Heart right ventricle (tissue), 16 donors: ENCODE measurements around the gene DOCK9. TPM values are rescaled to one million over a fixed set of nuclear protein-coding genes. Genes with fewer than 3 reads are reported as not detected.

Source experiments
- ATAC-seq, 8 donors: fragments of 200-7000 bp; cut with Tn5 transposase; one replicate each; pipeline ENCODE4 v1.9.1; 2020; ENCODE audit warnings: mild to moderate bottlenecking in 8 of 8, moderate library complexity in 8 of 8, moderate number of reproducible peaks in 1 of 8
- DNase-seq, 2 donors: peaks; one replicate each; pipeline ENCODE4 v3.0.0-alpha.2; 2020
- H3K27ac ChIP-seq, 10 donors: fragments of 200-600 bp; sonication (generic) in 2 of 10; one replicate each; pipeline versions ENCODE4 v1.5.0 to v1.8.0; 2020 to 2022; ENCODE audit warnings: mild to moderate bottlenecking in 3 of 10
- H3K27me3 ChIP-seq, 7 donors: fragments of 200-600 bp; one replicate each; pipeline ENCODE4 v1.8.0; 2021 to 2022; ENCODE audit warnings: mild to moderate bottlenecking in 2 of 7
- H3K36me3 ChIP-seq, 9 donors: fragments of 200-600 bp; sonication (generic) in 1 of 9; one replicate each; pipeline versions ENCODE4 v1.5.0 to v1.8.0; 2020 to 2022; ENCODE audit warnings: mild to moderate bottlenecking in 2 of 9
- H3K4me1 ChIP-seq, 9 donors: fragments of 200-600 bp; sonication (generic) in 1 of 9; one replicate each; pipeline versions ENCODE4 v1.5.0 to v1.8.0; 2020 to 2022; ENCODE audit warnings: mild to moderate bottlenecking in 4 of 9
- H3K4me3 ChIP-seq, 10 donors: fragments of 200-600 bp; sonication (generic) in 2 of 10; one replicate each; pipeline versions ENCODE4 v1.5.0 to v1.8.0; 2020 to 2022; ENCODE audit warnings: mild to moderate bottlenecking in 7 of 10, moderate library complexity in 2 of 10
- H3K9me3 ChIP-seq, 11 donors: fragments of 200-600 bp in 10 of 11; sonication (generic) in 2 of 11; one replicate each; pipeline versions ENCODE4 v1.5.0 to v1.8.0; 2013 to 2022; ENCODE audit warnings: mild to moderate bottlenecking in 2 of 11, control low read depth in 1 of 11, moderate library complexity in 1 of 11
- CTCF ChIP-seq, 9 donors: fragments of 200-600 bp; sonication (generic) in 2 of 9; IDR thresholded peaks; one replicate each; pipeline versions ENCODE4 v1.5.0 to v1.8.0; 2021 to 2022; ENCODE audit warnings: antibody characterized with exemption in 9 of 9, mild to moderate bottlenecking in 5 of 9, moderate library complexity in 1 of 9
- WGBS, 2 donors: extraction: QIAGEN DNeasy Blood & Tissue Kit; methylation state at CpG; one replicate each; pipeline ENCODE4 v1.1.7; 2013; ENCODE audit warnings: inconsistent platforms in 1 of 2; 5-methylcytosine and 5-hydroxymethylcytosine counted together
- intact Hi-C, 10 donors: fragments of 100-400 bp; cut with DNase I; formaldehyde crosslinking; loops; one replicate each; pipeline versions ENCODE4 v1.11.1 to v1.14.2; 2022
- polyA plus RNA-seq, 2 donors: library from polyadenylated mRNA; stranded (reverse); fragments of 200-250 nt; gene quantifications; one replicate each; pipeline ENCODE4 v1.2.3, GENCODE V29; 2013
- total RNA-seq, 10 donors: library from RNA; stranded (reverse); fragmentation: NEBNext Ultra II Directional in 3 of 10; extraction: Animal tissue kit (Norgen Biotek cat#: 25700) in 3 of 10; gene quantifications; one replicate each; pipeline versions ENCODE4 v1.2.1 to v1.2.4, GENCODE V29; 2021 to 2023
- donor health status: Arrhythmogenic right ventricular cardiomyopathy.
- donor health status: ischemic (EF 13 %, LVEDD 7.1; RV severe dilation, severe dysfunction).
- donor health status: healthy with polysubstance abuse.
- donor health status: DM: no; HTN: yes; CAD: no.
- donor health status: DM: no; HTN: no; CAD: no.
- donor health status: ischemic (EF 25% LVEDD 6.9; RV normal size, moderate dysfunction).
- donor health status: ischemic (EF 25% LVEDD 5.7; RV mildly dilated, moderate dysfunction).
- donor health status: healthy.
- donor health status: DM: yes; HTN: yes; CAD: no.
- donor health status: Ischemic cardiomyopathy.
- donor health status: ischemic (EF 35%, LVEDD 5.7; RV mildly dilated, moderate dysfunction).
- donor health status: nonischemic (EF 11% LVEDD 7.7; RV severe dilation, severe dysfunction).
- donor health status: DM: yes; HTN: yes; CAD: no.
- donor health status: PGD.
- donor health status: ischemic (EF 29% LVEDD 5.4; RV normal size, mild dysfunction).
- donor health status: nonischemic (EF 23%, LVEDD 6.1; RV moderate dilation, normal function).

DOCK9 gene
- total and polyA plus RNA-seq, 12 donors = 31.6 to 73.7 (median 43.4) TPM

DNA sequence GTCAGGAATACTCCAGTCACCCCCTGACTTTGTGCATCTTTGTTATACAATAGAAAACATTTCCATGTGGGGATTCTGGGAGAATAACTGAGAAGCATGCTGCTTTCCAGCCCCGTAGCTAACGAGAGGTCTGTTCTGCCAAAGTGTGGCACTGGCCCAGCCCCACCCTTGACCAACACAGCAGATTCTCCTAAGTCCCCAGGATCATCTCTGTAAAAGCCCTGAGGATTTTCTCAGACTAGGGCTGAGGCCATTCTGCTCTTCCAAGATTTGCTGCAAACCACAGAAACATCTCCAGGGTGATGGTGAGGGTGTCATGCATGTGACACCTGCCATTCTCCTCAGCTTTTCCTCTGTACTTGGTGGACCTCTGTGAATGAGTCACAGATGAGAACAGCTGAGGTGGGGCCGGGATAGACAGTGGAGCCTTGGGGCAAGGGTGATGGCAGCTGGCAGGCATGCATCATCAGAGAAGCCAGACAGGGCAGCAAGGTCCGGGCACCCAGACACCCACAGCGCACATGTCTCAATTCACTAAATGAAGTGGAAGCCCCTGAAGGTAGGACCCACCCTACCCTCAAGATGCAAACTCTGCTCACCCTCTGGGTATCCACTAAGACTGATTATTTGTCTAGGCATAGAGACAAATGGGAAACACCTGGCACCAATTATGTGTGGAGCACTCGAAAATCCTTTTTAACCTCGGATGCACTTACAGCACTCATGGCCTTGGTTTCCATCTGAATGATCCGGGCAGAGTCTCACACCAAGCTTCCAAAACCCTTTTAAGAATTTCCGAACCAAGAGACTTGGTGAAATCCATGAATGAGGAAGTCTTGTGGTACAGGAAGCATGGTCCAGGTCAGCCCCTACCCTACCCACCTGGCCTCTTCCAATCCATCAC is 20.1 kb upstream of the DOCK9 start:
- no peaks in the 10 kb centered on the region for H3K36me3 ChIP-seq
- ATAC-seq = peak in 4 of 8 donors; percentile 5 to 43 (median 10)
- peaks cover 6 to 60% (median 41%) of the 10 kb centered on the region in 9 donors for H3K4me1 ChIP-seq
- peak overlapping the region in 6 of 10 donors; percentile 12 to 80 (median 58) for H3K27ac ChIP-seq
- intact Hi-C loops = no loop called here
- H3K9me3 ChIP-seq = no peaks in the 10 kb centered on the region
- no peak overlapping the region for H3K4me3 ChIP-seq
- TF ChIP-seq CTCF (IDR thresholded peaks at IDR 0.05) = no peak
- no peaks in the 10 kb centered on the region for H3K27me3 ChIP-seq
- WGBS, 2 donors = 76 to 81% methylated on average over 9 of the region's 9 CpGs
- DNase-seq = no peak

GRCh38 chr13:98997011-98997730 is 19.3 kb upstream of the DOCK9 start:
- WGBS, 2 donors = 93 to 94% methylated on average over 11 of the region's 11 CpGs
- ATAC-seq = no peak

DNA sequence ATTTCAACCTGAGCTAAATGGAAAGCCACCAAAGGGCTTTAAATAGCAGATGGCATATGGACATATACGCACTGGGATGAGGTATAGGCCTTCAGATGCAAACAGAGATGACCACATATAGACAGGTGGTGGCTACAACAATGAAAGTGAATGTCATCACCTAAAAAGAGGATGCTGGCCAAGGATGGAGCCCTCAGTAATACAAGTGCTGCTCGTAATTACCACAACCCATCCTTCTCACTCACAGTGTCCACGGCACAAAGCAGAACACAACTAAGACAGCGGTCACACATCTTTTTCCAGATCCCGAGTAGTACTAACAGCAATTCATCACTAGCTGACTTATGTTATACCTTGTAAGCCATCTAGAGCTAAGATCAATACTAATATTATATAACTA is 18.2 kb upstream of the DOCK9 start:
- no peak for TF ChIP-seq CTCF (IDR thresholded peaks at IDR 0.05)
- H3K36me3 ChIP-seq = no peaks in the 10 kb centered on the region
- 96 to 98% methylated on average over 5 of the region's 5 CpGs for WGBS, 2 donors
- H3K9me3 ChIP-seq = no peaks in the 10 kb centered on the region
- H3K27ac ChIP-seq = no peak overlapping the region
- DNase-seq (no peak), ATAC-seq (no peak)
- intact Hi-C loops = no loop called here
- H3K4me3 ChIP-seq = no peak overlapping the region
- no peaks in the 10 kb centered on the region for H3K27me3 ChIP-seq
- H3K4me1 ChIP-seq = peaks cover 6 to 43% (median 35%) of the 10 kb centered on the region in 9 donors

More at GRCh38 chr13:98997011-98997730, 19.3 kb upstream of the DOCK9 start:
- Histone ChIP-seq H3K9me3 (no peaks in the 10 kb centered on the region), H3K4me3 (no peak overlapping the region), H3K4me1 (peaks cover 6 to 53% (median 41%) of the 10 kb centered on the region in 9 donors), H3K27me3 (no peaks in the 10 kb centered on the region), H3K27ac (peak overlapping the region in 3 of 10 donors; percentile 12 to 80 (median 27)), H3K36me3 (no peaks in the 10 kb centered on the region)
- no peak for TF ChIP-seq CTCF (IDR thresholded peaks at IDR 0.05)
- intact Hi-C loops = no loop called here
- DNase-seq = no peak

DNA sequence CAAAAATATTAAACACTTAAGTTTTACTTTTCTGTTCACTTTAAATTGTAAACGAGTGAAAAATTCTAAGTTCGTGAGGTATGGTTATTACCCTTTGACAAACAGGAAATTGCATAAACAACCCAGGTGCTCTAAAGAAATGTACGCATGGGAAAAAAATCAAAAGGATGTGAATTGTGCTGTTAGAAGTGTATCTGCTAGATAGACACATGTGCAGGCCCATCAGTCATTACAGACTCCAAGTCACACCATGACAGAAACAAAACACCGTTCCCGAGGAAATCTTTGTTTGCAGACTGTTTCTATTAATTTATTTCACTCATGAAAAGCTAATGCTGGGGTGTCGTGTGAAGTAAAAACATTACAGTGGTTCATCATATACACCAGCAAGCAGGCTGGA is 17.0 kb upstream of the DOCK9 start:
- intact Hi-C loops = no loop called here
- H3K27me3 ChIP-seq = peaks cover 0 to 2% (median 0%) of the 10 kb centered on the region in 7 donors
- no peak for TF ChIP-seq CTCF (IDR thresholded peaks at IDR 0.05)
- WGBS, 2 donors = 71 to 75% methylated on average over 6 of the region's 6 CpGs
- ATAC-seq (no peak), DNase-seq (no peak)
- H3K4me3 ChIP-seq = no peak overlapping the region
- no peak overlapping the region for H3K27ac ChIP-seq
- H3K9me3 ChIP-seq = peaks cover 0 to 4% (median 0%) of the 10 kb centered on the region in 11 donors
- H3K36me3 ChIP-seq = no peaks in the 10 kb centered on the region
- H3K4me1 ChIP-seq = peaks cover 6 to 32% (median 26%) of the 10 kb centered on the region in 9 donors
